ENCODE measurements around the gene CXorf58.
"Not testable (repeated sequence)": the region's sequence is repeated elsewhere in the genome, so short reads cannot be mapped to it uniquely, and the experiment has no call there.

Gene CXorf58, protein sequence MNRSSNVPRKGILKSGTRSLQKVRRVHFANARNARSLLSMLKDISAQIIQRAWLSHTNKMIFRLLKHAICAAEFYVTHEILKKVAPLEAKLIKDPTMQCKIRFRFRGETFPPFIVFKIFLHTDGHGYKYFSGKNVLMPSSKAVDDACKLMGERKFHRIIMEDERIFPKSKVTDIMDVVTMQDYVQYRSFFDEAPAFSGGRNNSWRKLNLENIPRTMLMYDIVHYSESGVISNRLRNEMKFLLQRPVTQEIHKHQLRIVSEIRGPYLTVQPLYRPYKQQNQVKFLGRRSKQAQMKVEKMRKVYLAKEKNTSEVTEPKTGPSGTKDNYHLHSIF

DNA sequence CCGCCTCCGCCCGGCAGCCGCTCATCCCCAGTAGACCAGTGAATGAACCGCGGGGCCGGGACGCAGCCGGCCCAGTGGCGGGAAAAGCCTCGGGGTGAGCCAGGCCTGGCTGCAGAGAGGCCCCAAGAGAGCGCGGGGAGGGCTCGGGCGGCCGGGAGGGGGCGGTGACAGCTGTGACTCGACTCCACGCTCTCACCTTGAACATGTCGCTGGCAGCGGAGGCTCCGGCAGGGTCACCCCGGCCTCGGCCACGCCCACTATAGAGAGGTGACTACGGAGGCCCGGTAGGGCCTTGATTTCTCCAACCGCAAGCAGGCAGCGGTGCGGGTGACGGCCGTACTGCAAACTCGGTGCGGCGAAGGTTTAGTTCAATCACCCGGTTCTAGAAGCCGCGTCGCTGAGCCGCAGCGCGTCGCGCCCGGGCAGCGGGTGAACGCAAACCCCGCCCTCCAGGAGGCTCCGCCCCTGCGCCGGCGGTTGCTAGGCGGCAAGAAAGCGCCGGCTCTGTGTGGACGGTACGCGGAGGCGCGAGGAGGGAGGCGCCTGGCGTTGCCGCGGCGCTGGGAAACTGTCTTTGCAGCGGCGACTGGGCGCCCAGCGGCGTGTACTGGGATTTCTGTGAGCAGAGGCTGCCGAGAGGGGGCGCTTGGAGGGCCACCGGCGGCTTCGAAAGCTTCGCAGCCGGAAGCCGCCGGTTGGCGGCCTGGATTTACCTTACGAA, at the start of gene CXorf58, which contains the start of gene APOO:
Gene CXorf58, plus strand, starts transcription at position 509 of the 721 bp plus-strand sequence. CDS start 2,297 bp downstream, outside the sequence.
Gene APOO, minus strand, starts transcription at position 441 of the 721 bp plus-strand sequence. Its CDS starts 236 bp downstream, at position 205.
- in situ Hi-C loops (cut with HindIII; ENCODE audit: low sequenced_read_pairs): no loop called here

DNA sequence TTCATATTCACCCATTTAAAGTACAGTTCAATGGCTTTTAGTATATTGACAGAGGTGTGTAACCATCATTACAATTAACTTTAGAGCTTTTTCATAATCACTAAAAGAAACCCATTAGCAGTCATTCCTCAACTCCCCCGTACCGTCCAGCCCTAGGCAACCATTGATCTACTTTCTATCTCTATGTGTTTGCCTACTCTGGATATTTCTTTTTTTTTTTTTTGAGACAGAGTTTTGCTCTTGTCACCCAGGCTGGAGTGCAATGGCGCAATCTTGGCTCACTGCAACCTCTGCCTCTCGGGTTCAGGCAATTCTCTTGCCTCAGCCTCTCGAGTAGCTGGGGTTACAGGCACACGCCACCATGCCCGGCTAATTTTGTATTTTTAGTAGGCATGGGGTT, 48.6 kb upstream of the CXorf58 start:
- in situ Hi-C loops (cut with HindIII; ENCODE audit: low sequenced_read_pairs): not testable (repeated sequence)

DNA sequence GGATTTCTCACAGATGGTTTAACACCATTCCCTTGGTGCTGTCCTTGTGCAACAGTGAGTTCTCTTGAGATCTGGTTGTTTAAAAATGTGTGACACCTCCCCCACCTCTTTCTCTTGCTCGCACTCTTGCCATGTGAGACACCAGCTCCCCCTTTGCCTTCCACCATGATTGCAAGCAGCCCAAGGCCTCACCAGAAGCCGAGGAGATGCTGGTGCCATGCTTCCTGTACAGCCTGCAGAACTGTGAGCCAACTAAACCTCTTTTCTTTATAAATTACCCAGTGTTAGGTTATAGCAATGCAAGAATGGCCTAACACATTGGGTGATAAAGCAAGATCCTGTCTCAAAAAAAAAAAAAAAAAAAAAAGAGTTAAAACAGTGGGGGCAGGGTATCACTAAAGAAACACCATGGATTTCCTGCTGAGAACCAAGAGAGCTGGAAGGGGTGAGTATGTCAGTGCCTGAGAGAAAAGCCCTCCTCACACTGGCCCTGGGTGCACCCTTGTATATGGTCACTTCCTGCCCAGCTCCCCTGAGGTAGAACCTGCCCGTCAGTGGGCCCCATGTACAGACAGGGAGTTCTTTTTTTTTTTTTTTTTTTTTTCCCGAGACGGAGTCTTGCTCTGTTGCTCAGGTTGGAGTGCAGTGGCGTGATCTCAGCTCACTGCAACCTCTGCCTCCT, 46.5 kb upstream of the CXorf58 start:
- in situ Hi-C loops (cut with HindIII; ENCODE audit: low sequenced_read_pairs): no loop called here

DNA sequence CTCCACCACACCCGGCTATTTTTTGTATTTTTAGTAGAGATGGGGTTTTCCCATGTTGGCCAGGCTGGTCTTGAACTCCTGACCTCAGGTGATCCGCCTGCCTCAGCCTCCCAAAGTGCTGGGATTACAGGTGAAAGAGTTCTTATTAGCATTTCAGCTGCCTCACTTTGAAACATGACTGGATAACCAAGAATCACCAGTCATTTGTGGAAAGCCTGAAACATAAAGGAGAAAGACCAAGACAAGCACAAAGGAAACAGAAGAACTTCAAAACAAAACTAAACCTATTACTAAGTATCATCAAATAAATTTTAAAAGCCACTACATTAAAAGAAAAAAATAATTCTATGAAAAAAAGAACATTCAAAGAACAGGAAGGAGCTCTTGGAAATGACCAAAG, 45.9 kb upstream of the CXorf58 start:
- in situ Hi-C loops (cut with HindIII; ENCODE audit: low sequenced_read_pairs): not testable (repeated sequence)

DNA sequence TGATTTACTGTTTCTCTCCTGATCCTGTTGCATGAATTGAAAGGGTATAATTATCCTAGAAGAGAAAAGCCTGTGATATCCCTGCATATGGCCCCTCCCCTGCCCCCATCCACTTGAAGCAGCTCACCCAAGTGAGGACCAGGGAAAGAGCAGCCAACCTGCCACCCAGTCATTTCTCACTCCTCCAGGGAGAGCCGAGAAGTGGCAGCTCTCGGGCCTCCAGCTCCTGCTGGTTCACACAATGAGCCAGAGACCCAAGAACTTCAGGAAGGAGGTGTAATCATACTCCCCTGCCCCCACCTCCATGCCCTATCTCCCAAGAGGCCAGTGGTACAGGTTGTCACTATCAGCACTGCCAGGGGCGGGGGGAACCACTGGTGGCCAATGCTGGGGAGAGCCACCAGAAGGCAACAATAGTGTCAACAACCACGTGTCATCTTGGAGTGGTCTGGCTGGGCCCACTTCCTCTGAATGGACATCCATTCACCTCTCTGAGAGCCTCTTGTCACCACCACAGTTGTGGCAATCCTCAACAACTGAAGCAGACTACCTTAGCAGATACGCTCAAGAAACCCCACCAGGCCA, 43.0 kb upstream of the CXorf58 start:
- in situ Hi-C loops (cut with HindIII; ENCODE audit: low sequenced_read_pairs): no loop called here

DNA sequence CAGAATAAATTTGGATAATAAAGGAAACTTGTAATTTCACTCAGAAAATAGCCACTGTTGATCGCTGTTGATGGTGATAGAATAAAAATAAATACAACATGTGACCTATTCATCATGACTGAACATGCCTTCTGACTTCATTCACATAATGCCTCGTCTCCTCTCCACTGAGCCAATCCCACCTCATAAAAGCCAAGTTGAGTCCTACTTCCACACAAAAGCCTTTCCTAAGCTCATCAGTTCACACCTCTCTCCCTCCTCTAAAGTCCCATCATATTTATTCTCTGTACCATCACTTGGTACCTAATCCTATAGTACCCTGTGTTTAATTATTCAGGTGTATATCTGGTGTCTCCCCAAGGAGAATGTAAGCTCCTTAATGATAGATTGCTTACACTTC, 37.8 kb upstream of the CXorf58 start:
- in situ Hi-C loops (cut with HindIII; ENCODE audit: low sequenced_read_pairs): no loop called here

DNA sequence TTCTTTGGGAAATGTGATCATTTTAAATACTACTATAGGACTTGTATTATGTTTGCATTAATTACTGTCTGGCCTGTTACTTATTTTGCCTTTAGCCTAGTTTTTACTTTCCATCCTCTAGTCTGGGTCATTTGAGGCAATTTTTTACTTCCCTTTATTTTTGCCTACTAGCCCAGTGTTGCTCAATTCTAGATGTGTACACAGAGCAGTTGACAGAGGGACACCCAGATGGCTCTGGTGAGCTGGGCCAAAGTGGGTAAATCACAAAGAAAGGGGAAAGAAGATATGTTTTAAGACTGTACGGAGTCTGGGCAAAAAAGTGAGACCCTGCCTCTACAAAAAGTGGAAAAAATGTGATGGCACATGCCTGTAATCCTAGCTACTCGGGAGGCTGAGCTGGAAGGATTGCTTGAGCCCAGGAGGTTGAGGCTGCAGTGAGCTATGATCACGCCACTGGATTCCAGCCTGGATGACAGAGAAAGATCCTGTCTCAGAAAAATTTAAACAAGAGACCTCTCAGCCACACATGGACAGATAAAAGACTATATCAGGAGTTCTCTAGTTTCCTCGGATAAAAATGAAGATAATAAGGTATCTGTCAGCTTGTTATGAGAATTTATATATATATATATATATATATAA, 35.8 kb upstream of the CXorf58 start:
- in situ Hi-C loops (cut with HindIII; ENCODE audit: low sequenced_read_pairs): no loop called here

DNA sequence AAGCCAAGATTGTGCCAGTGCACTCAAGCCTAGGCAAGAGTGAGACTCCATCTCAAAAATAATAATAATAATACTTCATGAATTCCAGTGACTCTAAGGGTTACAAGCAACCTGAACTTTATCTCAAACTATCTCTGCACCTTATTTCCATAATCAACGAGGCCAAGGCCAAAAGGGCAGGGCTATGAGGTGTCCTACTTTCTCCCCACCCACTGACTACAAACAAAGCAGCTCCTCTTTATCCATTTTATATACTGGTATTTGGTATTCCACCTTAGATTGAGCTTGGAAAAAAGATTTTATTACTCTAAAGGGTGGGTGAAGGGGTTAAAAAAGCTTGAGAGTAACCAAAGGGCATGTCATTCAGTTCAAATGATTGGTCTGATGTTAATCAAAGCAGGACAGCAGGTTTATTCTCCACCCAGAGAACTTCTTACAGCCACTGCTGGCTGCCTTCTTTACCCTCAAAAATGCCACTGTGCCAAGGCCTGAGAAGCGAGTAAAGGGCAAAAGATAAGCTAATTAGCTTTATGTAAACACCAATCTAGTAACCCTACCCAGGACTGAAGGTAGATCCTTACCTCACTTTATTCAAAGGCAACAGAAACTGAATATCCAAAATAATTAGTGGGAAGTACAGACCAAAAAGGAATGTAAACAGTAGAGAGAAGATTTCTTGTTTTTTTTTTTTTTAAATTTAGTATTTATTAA, 28.3 kb upstream of the CXorf58 start:
- in situ Hi-C loops (cut with HindIII; ENCODE audit: low sequenced_read_pairs): no loop called here

DNA sequence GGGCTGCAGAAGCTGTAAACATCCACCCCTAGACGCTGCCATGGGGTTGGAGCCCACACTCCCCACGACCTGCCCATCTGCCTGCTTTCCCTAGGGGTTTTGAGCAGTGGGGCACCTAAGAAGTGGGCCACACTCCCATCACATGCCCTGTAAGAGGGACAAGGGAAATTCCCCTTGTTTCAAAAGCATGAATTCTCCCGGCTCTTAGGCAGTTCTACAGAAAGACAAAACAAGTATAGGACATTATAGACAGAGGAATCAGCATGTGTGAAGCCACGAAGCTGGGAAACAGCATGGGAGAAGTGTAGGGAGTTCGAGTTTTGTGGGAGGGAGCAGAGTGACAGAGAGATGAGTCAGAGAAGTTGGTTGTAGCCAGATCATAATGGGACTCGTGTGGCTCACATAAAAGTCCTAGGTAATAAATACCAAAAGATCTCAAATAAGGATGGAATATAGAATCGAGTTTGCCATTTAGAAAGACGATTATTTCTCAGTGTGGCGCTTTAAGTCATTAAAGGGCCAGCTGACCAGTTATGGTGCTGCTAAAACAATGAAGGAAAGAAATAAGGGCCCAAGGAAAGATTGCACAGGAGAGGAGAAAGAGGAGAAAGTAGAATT, 24.0 kb upstream of the CXorf58 start:
- in situ Hi-C loops (cut with HindIII; ENCODE audit: low sequenced_read_pairs): no loop called here

DNA sequence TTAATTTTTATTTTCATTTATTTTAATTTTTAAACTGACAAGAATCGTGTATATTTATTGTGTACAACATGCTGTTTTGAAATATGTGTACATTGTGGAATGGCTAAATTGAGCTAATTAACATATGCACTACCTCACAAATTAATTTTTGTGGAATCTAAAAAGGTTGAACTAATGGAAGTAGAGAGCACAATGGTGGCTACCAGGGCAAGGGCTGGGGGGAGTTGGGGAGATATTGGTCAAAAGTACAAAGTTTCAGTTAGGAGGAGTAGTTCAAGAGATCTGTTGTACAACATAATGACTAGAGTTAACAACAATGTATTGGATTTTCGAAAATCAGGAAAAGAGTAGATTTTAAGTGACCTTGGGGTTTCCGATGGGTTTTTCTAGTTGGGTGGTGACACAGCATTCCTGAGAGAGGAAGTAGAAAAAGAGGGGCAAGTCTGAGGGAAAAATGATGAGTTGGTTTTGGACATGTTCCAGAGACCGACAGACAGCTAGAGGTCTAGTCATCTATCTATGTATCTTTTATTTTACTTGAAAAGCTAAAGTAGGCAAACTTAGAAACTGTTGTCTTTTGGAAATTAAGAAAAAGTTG, 23.3 kb upstream of the CXorf58 start:
- in situ Hi-C loops (cut with HindIII; ENCODE audit: low sequenced_read_pairs): no loop called here

DNA sequence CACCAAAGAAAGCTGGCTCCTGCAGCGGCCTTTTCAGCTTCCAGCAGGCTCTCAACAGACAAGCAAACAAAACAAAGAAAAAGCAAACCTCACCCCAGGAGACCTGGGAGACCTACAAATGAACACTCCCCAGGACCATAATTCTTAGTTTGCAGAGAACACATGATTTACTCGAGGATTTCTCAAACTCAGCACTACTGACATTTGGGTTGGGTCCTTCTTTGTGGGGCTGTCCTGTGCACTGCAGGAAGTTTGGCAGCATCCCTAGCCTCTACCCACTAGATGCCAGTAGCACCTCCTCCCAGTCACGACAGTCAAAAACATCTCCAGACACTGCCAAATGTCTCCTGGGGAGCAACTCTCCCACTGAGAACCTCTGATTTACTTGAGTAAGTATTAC, 22.0 kb upstream of the CXorf58 start:
- in situ Hi-C loops (cut with HindIII; ENCODE audit: low sequenced_read_pairs): no loop called here

DNA sequence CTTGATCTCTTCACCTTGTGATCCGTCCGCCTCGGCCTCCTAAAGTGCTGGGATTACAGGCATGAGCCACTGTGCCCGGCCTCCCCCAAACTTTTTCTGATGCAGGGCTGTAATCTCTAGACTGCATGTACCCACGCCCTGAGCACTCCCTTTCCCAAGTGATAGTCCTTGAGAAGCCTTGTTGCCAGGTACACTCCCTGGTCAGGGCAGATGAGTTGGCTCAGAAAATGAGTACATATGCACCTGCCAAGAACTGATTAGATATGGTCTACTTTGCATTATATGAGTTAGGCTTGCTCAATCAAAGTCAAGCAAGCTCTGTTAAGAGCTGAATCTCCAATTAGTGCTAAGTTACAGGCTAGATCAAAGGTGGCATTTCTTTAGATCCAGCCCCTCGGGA, 20.4 kb upstream of the CXorf58 start:
- in situ Hi-C loops (cut with HindIII; ENCODE audit: low sequenced_read_pairs): no loop called here

DNA sequence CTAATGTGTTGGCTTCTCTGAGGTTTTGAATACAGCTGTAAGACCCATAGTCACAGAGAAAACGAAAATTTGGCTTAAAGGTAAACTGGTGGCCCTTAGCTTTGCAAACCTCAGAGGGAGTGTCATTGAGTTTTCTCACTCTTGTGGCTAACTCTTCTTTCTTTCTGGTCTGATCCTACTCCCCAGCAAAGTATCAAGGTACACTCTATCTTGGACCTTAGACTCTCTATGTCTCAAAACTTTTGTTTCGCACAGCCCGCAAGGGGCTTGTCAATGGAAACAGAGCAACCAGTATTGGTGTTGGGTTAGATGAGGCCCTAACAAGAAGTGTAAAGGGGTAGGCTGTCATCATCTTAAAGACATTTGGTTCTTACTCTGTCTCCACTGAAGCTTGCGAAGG, 19.9 kb upstream of the CXorf58 start:
- in situ Hi-C loops (cut with HindIII; ENCODE audit: low sequenced_read_pairs): no loop called here

DNA sequence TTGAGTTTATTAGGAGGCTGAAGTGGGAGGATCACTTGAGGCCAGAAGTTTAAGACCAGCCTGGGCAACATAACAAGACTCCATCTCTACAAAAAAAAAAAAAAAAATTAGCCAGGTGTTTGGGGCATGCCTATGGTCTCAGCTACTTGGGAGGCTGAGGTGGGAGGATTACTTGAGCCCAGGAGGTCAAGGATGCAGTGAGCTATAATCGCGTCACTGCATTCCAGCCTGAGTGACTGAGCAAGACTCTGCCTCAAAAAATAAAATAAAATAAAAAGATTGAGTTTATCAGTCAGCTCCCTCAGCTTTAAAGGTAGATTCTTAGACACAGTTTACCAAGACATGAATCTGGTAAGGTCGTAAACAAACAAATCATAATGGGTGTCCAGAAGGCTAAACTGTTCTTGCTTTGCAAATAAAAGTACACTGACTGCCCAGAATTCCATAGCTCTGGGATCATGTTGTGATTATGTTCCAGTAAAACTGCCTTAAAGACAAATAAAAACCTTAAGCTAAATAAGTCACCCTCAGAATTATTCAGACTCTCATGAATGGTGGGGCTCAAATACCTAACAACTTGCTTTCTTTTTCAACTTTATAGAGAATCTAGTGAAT, 18.8 kb upstream of the CXorf58 start:
- in situ Hi-C loops (cut with HindIII; ENCODE audit: low sequenced_read_pairs): no loop called here

DNA sequence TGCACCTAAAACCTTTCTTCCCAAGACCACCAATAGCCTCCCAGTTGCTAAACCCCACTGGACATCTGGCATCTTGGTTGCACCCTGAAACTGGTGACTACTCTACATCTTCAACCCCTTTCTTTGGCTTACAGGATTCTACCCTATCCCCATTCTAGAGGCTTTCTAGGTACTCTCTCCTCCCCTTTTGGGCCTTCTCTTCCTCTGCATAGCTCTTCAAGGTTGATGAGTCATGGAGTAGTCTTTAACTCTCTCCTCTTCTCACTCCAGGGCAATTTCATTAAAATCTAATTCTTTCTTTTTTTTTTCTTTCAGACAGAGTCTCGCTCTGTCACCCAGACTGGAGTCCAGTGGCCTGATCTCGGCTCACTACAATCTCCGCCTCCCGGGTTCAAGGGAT, 16.9 kb upstream of the CXorf58 start:
- in situ Hi-C loops (cut with HindIII; ENCODE audit: low sequenced_read_pairs): no loop called here

DNA sequence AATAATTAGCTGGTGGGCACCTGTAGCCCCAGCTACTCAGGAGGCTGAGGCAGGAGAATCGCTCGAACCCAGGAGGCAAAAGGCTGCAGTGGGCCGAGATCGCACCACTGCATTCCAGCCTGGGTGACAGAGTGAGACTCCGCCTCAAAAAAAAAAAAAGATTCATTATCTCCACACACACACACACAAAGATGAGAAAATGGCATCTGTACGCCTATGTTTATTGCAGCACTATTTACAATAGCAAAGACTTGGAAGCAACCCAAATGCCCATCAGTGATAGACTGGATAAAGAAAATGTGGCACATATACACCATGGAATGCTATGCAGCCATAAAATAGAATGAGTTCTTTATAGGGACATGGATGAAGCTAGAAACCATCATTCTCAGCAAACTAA, 12.8 kb upstream of the CXorf58 start:
- in situ Hi-C loops (cut with HindIII; ENCODE audit: low sequenced_read_pairs): not testable (repeated sequence)

DNA sequence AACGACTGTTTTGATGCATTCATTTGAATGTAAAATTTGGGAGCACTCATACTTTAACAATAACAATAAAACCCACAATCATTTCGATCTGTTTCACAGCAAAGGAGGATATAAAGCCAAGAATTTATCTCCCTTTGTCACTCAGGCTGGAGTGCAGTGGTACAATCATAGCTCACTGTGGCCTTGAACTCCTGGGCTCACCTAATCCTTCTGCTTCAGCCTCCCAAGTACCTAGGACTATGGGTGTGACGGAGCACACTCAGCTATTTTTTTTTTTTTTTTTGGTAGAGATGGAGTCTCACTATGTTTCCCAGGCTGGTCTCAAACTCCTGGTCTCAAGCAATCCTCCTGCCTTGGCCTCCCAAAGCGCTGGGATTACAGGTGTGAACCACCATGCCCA, 11.3 kb upstream of the CXorf58 start:
- in situ Hi-C loops (cut with HindIII; ENCODE audit: low sequenced_read_pairs): not testable (repeated sequence)

DNA sequence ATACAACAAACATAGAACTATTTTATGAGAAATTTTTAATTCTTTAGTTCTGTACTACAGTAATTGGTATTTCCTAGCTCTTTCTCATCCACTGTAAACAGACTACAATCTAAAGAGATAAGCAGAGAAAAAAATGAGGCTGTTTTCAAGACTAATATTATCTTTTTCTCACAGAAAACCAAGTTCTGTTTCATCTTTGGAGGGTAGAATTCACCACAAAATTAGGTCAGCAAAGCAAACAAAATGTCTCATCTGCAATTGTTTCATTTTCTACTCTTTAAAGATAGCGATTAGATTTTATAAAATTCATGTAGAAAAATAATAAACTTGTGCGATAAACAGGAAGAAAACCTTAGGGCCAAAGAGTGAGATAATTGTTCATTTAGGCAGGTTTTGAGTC, 10.8 kb upstream of the CXorf58 start:
- in situ Hi-C loops (cut with HindIII; ENCODE audit: low sequenced_read_pairs): no loop called here

DNA sequence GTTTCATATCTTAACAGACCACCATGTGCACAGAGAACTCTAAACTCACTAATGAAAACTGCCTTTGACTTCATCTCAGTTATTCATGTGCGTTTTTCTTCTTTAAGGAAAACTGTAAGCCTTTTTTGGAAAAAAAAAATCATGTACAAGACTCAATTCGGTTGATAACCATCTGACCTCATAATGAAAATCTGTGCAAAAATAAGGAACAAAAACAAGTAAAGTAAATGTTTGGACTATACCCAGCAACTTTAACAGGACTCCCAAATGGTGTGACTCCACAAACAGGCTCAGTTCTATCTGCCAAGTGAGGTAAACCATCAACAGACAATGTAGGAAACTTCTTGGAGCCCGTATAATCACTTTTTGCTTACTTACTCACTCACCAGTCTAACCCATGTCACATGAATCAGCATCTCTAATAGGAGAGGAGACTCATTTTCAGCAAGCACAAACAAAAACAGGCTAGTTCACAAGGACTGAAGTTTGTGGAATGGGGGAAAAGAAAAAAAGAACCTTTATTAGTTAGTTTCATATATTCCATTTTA, 9.3 kb upstream of the CXorf58 start:
- in situ Hi-C loops (cut with HindIII; ENCODE audit: low sequenced_read_pairs): no loop called here

All from DLD1 (cell line).